Ovary (tissue), 3 donors: ENCODE data around the gene ZNF460.

Experiments
- EP300 ChIP-seq: sonication (generic); formaldehyde crosslinking; IDR thresholded peaks from one replicate; pipeline ENCODE4 v1.6.1; 2017; ENCODE audit warnings: antibody characterized with exemption
- POLR2A ChIP-seq: fragments of 450-650 bp; IDR thresholded peaks from one replicate; pipeline ENCODE4 v1.6.1; 2017; ENCODE audit warnings: antibody characterized with exemption, mild to moderate bottlenecking, moderate library complexity
- TF ChIP-seq, protein P1 (sequence below), 3 donors: fragments of 450-650 bp in 2 of 3; fragments of 200-600 bp in 1 of 3; IDR thresholded peaks; one replicate each; pipeline versions ENCODE4 v1.5.1 to v1.8.0; 2016 to 2022; ENCODE audit warnings: antibody characterized with exemption in 3 of 3, mild to moderate bottlenecking in 1 of 3
- donor health status: DM: no; HTN: no; CAD: no.

DNA sequence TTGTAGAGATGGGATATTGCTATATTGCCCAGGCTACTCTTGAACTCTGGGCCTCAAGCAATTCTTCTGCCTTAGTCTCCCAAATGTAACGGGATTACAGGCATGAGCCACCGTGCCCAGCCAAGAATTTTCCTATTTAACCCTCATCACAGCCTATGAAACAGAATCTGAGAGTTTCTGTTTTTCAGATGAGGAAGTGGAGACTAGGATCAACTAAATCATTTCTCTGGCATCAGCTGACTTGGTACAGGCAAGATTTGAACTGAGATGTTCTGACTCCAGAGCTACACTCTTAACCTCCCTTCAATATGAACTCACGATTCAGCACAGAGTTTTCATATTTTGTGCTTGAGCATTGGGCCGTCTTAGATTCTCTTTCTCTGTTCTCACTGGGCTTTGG, 8.1 kb downstream of the ZNF460 start:
- TF ChIP-seq, protein P1, sequence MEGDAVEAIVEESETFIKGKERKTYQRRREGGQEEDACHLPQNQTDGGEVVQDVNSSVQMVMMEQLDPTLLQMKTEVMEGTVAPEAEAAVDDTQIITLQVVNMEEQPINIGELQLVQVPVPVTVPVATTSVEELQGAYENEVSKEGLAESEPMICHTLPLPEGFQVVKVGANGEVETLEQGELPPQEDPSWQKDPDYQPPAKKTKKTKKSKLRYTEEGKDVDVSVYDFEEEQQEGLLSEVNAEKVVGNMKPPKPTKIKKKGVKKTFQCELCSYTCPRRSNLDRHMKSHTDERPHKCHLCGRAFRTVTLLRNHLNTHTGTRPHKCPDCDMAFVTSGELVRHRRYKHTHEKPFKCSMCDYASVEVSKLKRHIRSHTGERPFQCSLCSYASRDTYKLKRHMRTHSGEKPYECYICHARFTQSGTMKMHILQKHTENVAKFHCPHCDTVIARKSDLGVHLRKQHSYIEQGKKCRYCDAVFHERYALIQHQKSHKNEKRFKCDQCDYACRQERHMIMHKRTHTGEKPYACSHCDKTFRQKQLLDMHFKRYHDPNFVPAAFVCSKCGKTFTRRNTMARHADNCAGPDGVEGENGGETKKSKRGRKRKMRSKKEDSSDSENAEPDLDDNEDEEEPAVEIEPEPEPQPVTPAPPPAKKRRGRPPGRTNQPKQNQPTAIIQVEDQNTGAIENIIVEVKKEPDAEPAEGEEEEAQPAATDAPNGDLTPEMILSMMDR (IDR thresholded peaks at IDR 0.05), result no peak
- TF ChIP-seq POLR2A (no peak), EP300 (no peak)
